SU-DHL-6 (cell line): ENCODE data around the gene SORCS2.

Experiments used
- CTCF ChIP-seq: fragments of 200-600 bp; sonication (generic); IDR thresholded peaks from one replicate; pipeline ENCODE4 v1.5.1; 2017; ENCODE audit warnings: antibody characterized with exemption, mild to moderate bottlenecking, low read length, moderate library complexity; ENCODE audit not compliant: insufficient read depth, poor library complexity, severe bottlenecking
- EZH2phosphoT487 ChIP-seq: fragments of 200-600 bp; sonication (generic), shearing (Covaris generic); conservative IDR thresholded peaks from 2 replicates; pipeline ENCODE4 v1.6.1; 2018; ENCODE audit warnings: mild to moderate bottlenecking, antibody characterized with exemption, low read length, moderate library complexity, mixed read lengths

GRCh38 chr4:7436256-7436655 is 243.9 kb downstream of the SORCS2 start:
- no peak for TF ChIP-seq CTCF
- TF ChIP-seq EZH2phosphoT487, result no peak
